A673 (cell line): ENCODE results near the gene HMGN1. TPM values are rescaled to one million over a fixed set of nuclear protein-coding genes. Genes with fewer than 3 reads are reported as not detected.

Experiments used
- BruUV-seq: library from RNA; stranded (reverse); fragments of 400-500 nt; replicated peaks from 2 replicates; lab custom pipeline; 2021; lab: Mats Ljungman, UMichigan
- CTCF ChIA-PET: fragments of 300-600 bp; sonication (Branson Sonifier 250); formaldehyde crosslinking; loops from one replicate; lab custom pipeline; 2022; ENCODE audit warnings: antibody characterized with exemption; lab: Charles Lee
- POLR2A ChIA-PET: fragments of 300-600 bp; sonication (Branson Sonifier 250); formaldehyde crosslinking; loops from one replicate; lab custom pipeline; 2022; ENCODE audit warnings: antibody characterized with exemption; ENCODE audit not compliant: low non-redundant PET; lab: Charles Lee
- DNase-seq: peaks from one replicate; pipeline ENCODE4 v3.0.0-alpha.2; 2015; ENCODE audit warnings: low spot score
- H3K27ac ChIP-seq: fragments of 200-600 bp; sonication (generic); 2 replicates; pipeline ENCODE4 v1.5.1; 2016; ENCODE audit warnings: mixed run types, low read depth, mild to moderate bottlenecking, mixed read lengths, antibody characterized with exemption, low read length; ENCODE audit not compliant: poor library complexity, severe bottlenecking
- H3K27me3 ChIP-seq: fragments of 200-600 bp; sonication (generic); replicated peaks from 2 replicates; pipeline ENCODE4 v1.6.1; 2017; ENCODE audit warnings: mixed run types, low read depth, mild to moderate bottlenecking, mixed read lengths, antibody characterized with exemption, low read length; ENCODE audit not compliant: insufficient read depth, poor library complexity
- H3K36me3 ChIP-seq: fragments of 200-600 bp; sonication (generic); 2 replicates; pipeline ENCODE4 v1.6.1; 2016; ENCODE audit warnings: mixed run types, mild to moderate bottlenecking, mixed read lengths, antibody characterized with exemption, low read length; ENCODE audit not compliant: insufficient read depth, poor library complexity, severe bottlenecking
- H3K4me1 ChIP-seq: fragments of 200-600 bp; sonication (generic); 2 replicates; pipeline ENCODE4 v1.6.1; 2017; ENCODE audit warnings: mixed run types, mild to moderate bottlenecking, mixed read lengths, antibody characterized with exemption, low read length; ENCODE audit not compliant: insufficient read depth, poor library complexity, severe bottlenecking
- H3K4me3 ChIP-seq: fragments of 200-600 bp; sonication (generic); 2 replicates; pipeline ENCODE4 v1.5.1; 2016; ENCODE audit warnings: low read depth, mixed run types, mild to moderate bottlenecking, mixed read lengths, low read length; ENCODE audit not compliant: poor library complexity, severe bottlenecking
- H3K9me3 ChIP-seq: fragments of 200-600 bp; sonication (generic); 2 replicates; pipeline ENCODE4 v1.6.1; 2016; ENCODE audit warnings: mixed run types, low read depth, mild to moderate bottlenecking, mixed read lengths, antibody characterized with exemption, low read length; ENCODE audit not compliant: poor library complexity, severe bottlenecking
- EZH2 ChIP-seq: fragments of 200-600 bp; sonication (generic); IDR thresholded peaks from 2 replicates; pipeline ENCODE4 v1.6.1; 2017; ENCODE audit warnings: borderline replicate concordance, low read depth, mild to moderate bottlenecking, mixed read lengths, antibody characterized with exemption, low read length; ENCODE audit not compliant: poor library complexity, severe bottlenecking
- intact Hi-C: fragments of 100-400 bp; cut with micrococcal nuclease; formaldehyde crosslinking; loops from one replicate; pipeline ENCODE4 v1.10.0; 2022; ENCODE audit not compliant: unreplicated experiment
- total RNA-seq: library from RNA; stranded (reverse); gene quantifications from 2 replicates; pipeline ENCODE4 v1.2.3, GENCODE V29; 2021
- TF ChIP-seq, protein P1 (sequence below): fragments of 300-800, 200-600 bp; sonication (generic); conservative IDR thresholded peaks from 2 replicates; pipeline ENCODE4 v1.5.1; 2017; ENCODE audit warnings: low read depth, mild to moderate bottlenecking, antibody characterized with exemption, low read length, moderate library complexity, mixed read lengths

HMGN1 gene
- total RNA-seq, 1 experiment from 2014 or later = 457 TPM

- H3K4me1 ChIP-seq = peaks cover 10% of the 10 kb centered on the region
- H3K4me3 ChIP-seq = no peak overlapping the region
- POLR2A ChIA-PET = no interaction called here
- intact Hi-C loops = no loop called here
- no peaks in the 10 kb centered on the region for H3K27me3 ChIP-seq
- H3K27ac ChIP-seq = no peak overlapping the region
- no TSS peak for BruUV-seq
- H3K9me3 ChIP-seq = no peaks in the 10 kb centered on the region
- DNase-seq = no peak
- CTCF ChIA-PET = no interaction called here
- peaks cover 28% of the 10 kb centered on the region for H3K36me3 ChIP-seq
- TF ChIP-seq, protein P1, sequence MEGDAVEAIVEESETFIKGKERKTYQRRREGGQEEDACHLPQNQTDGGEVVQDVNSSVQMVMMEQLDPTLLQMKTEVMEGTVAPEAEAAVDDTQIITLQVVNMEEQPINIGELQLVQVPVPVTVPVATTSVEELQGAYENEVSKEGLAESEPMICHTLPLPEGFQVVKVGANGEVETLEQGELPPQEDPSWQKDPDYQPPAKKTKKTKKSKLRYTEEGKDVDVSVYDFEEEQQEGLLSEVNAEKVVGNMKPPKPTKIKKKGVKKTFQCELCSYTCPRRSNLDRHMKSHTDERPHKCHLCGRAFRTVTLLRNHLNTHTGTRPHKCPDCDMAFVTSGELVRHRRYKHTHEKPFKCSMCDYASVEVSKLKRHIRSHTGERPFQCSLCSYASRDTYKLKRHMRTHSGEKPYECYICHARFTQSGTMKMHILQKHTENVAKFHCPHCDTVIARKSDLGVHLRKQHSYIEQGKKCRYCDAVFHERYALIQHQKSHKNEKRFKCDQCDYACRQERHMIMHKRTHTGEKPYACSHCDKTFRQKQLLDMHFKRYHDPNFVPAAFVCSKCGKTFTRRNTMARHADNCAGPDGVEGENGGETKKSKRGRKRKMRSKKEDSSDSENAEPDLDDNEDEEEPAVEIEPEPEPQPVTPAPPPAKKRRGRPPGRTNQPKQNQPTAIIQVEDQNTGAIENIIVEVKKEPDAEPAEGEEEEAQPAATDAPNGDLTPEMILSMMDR = no peak
- no peak for TF ChIP-seq EZH2
These were observed 41.4 kb downstream of the HMGN1 start for GRCh38 chr21:39307466-39307865.

GRCh38 chr21:39300587-39300986 is 48.3 kb downstream of the HMGN1 start:
- CTCF ChIA-PET = no interaction called here
- intact Hi-C loops = no loop called here
- Histone ChIP-seq H3K27ac (no peak overlapping the region), H3K4me3 (no peak overlapping the region), H3K27me3 (no peaks in the 10 kb centered on the region), H3K36me3 (peaks cover 53% of the 10 kb centered on the region), H3K9me3 (no peaks in the 10 kb centered on the region), H3K4me1 (no peaks in the 10 kb centered on the region)
- POLR2A ChIA-PET = no interaction called here
- BruUV-seq = no TSS peak
- no peak for DNase-seq
- TF ChIP-seq EZH2 = no peak

- no peak for DNase-seq
- Histone ChIP-seq H3K27me3 (no peaks in the 10 kb centered on the region), H3K4me1 (no peaks in the 10 kb centered on the region), H3K36me3 (peaks cover 71% of the 10 kb centered on the region), H3K4me3 (no peak overlapping the region), H3K9me3 (no peaks in the 10 kb centered on the region), H3K27ac (no peak overlapping the region)
- CTCF ChIA-PET = no interaction called here
- TF ChIP-seq, protein P1 = no peak
- TF ChIP-seq EZH2 = no peak
- intact Hi-C loops = no loop called here
- BruUV-seq = no TSS peak
- POLR2A ChIA-PET = no interaction called here
These were observed 52.0 kb downstream of the HMGN1 start for GRCh38 chr21:39296891-39297290.

Other genes with a start within 250 kb of the HMGN1 start
- 96.5 and 101 TPM in 2 replicates for gene PSMG1, start 165.6 kb downstream of the HMGN1 start, total RNA-seq
- 27.6 and 36.2 TPM in 2 replicates for gene BRWD1, start 35.5 kb downstream of the HMGN1 start, total RNA-seq
- 0.69 and 1.3 TPM in 2 replicates for gene LCA5L, start 96.7 kb upstream of the HMGN1 start, total RNA-seq
- 2.9 and 4.9 TPM in 2 replicates for gene SH3BGR, start 102.9 kb upstream of the HMGN1 start, total RNA-seq